Thyroid gland (tissue), 4 donors: ENCODE measurements around the gene TMEM151B.

Source experiments
- CTCF ChIP-seq, 6 experiments: fragments of 200-600 bp in 3 of 6; fragments of 450-650 bp in 3 of 6; sonication (generic) in 3 of 6; IDR thresholded peaks; one replicate each; pipeline ENCODE4 v1.5.1; 2016 to 2019; ENCODE audit warnings: antibody characterized with exemption in 6 of 6, mild to moderate bottlenecking in 2 of 6, inconsistent platforms in 1 of 6, moderate library complexity in 1 of 6
- POLR2A ChIP-seq, 2 donors: fragments of 450-650 bp; IDR thresholded peaks; one replicate each; pipeline ENCODE4 v1.6.1; 2017; ENCODE audit warnings: antibody characterized with exemption in 2 of 2, mild to moderate bottlenecking in 2 of 2, moderate library complexity in 1 of 2

DNA sequence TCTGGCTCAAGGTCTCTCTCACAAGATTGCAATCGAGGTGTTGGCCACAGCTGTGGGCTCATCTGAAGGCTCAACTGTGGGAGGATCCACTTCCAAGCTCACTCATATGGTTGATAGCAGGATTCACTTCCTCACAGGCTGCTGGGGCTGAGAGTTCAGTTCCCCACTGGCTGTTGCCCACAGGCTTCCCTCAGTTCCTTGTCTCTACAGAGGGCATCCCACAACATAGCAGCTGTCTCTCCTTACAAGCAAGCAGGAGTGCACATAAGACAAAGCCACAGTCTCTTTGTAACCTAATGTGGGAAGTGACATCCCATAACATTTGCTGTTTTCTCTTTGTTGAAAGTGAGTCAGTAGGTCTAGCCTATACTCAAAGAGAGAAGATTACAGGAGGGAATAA lies 86.2 kb downstream of the TMEM151B start:
- TF ChIP-seq POLR2A (IDR thresholded peaks at IDR 0.05) = no peak
- TF ChIP-seq CTCF (IDR thresholded peaks at IDR 0.05) = no peak
